ENCODE results near the gene WWOX.

WWOX gene

GRCh38 chr16:79158337-79158736, 1058.9 kb downstream of the WWOX start:
- Histone ChIP-seq H3K27me3 (ENCODE audit: insufficient read depth, low read length, poor library complexity) (no peaks in the 10 kb centered on the region), H3K9me3 (ENCODE audit: insufficient read depth, low read length, severe bottlenecking) (no peaks in the 10 kb centered on the region), H3K79me2 (ENCODE audit: insufficient read depth, low read length) (no peaks in the 10 kb centered on the region), H4K20me1 (ENCODE audit: insufficient read depth, low read length) (no peaks in the 10 kb centered on the region), H3K9ac (ENCODE audit: low read depth, low read length) (no peak overlapping the region), H3K4me2 (ENCODE audit: insufficient read depth, low read length) (no peak overlapping the region), H3K36me3 (ENCODE audit: insufficient read depth, low read length) (no peaks in the 10 kb centered on the region), H3K4me3 (ENCODE audit: low read depth in 1 of 2, low read length in 2 of 2) (no peak overlapping the region), H3K4me1 (ENCODE audit: insufficient read depth, low read length) (peaks cover 38% of the 10 kb centered on the region), H3K27ac (ENCODE audit: low read length) (no peak overlapping the region), H2AFZ (ENCODE audit: low read depth, low read length) (no peak overlapping the region)
- ATAC-seq (ENCODE audit: insufficient read depth, low read depth) (no peak), DNase-seq (no peak)
- TF ChIP-seq EZH2 (IDR thresholded peaks at IDR 0.05; ENCODE audit: borderline replicate concordance, low read depth, low read length, severe bottlenecking) (no peak), CTCF (IDR thresholded peaks at IDR 0.05; ENCODE audit: borderline replicate concordance, extremely low read depth, low read length, poor library complexity, severe bottlenecking) (no peak)

- no peaks in the 10 kb centered on the region for H3K79me2 ChIP-seq (ENCODE audit: insufficient read depth, low read length)
- TF ChIP-seq EZH2 (IDR thresholded peaks at IDR 0.05; ENCODE audit: borderline replicate concordance, low read depth, low read length, severe bottlenecking) = no peak
- no peak for TF ChIP-seq CTCF (IDR thresholded peaks at IDR 0.05; ENCODE audit: borderline replicate concordance, extremely low read depth, low read length, poor library complexity, severe bottlenecking)
- ATAC-seq (ENCODE audit: insufficient read depth, low read depth) = no peak
- H3K36me3 ChIP-seq (ENCODE audit: insufficient read depth, low read length) = no peaks in the 10 kb centered on the region
- H3K9me3 ChIP-seq (ENCODE audit: insufficient read depth, low read length, severe bottlenecking) = no peaks in the 10 kb centered on the region
- no peak overlapping the region for H3K4me2 ChIP-seq (ENCODE audit: insufficient read depth, low read length)
- H3K27me3 ChIP-seq (ENCODE audit: insufficient read depth, low read length, poor library complexity) = no peaks in the 10 kb centered on the region
- no peak overlapping the region for H3K9ac ChIP-seq (ENCODE audit: low read depth, low read length)
- H3K4me3 ChIP-seq (ENCODE audit: low read depth in 1 of 2, low read length in 2 of 2) = no peak overlapping the region
- H2AFZ ChIP-seq (ENCODE audit: low read depth, low read length) = no peak overlapping the region
- H3K27ac ChIP-seq (ENCODE audit: low read length) = no peak overlapping the region
- DNase-seq = no peak
- no peaks in the 10 kb centered on the region for H4K20me1 ChIP-seq (ENCODE audit: insufficient read depth, low read length)
- H3K4me1 ChIP-seq (ENCODE audit: insufficient read depth, low read length) = peaks cover 49% of the 10 kb centered on the region
These were observed 1060.0 kb downstream of the WWOX start for GRCh38 chr16:79159261-79160049.

GRCh38 chr16:79162977-79163376, 1063.5 kb downstream of the WWOX start:
- H3K79me2 ChIP-seq (ENCODE audit: insufficient read depth, low read length) = no peaks in the 10 kb centered on the region
- TF ChIP-seq CTCF (IDR thresholded peaks at IDR 0.05; ENCODE audit: borderline replicate concordance, extremely low read depth, low read length, poor library complexity, severe bottlenecking) = no peak
- no peak for TF ChIP-seq EZH2 (IDR thresholded peaks at IDR 0.05; ENCODE audit: borderline replicate concordance, low read depth, low read length, severe bottlenecking)
- H2AFZ ChIP-seq (ENCODE audit: low read depth, low read length) = 0 out of 2 replicates have a peak overlapping the region, but pooled peaks have one; percentile 71
- H3K4me2 ChIP-seq (ENCODE audit: insufficient read depth, low read length) = peak overlapping the region; percentile 59; the same call in 1 of the 2 replicates
- H3K9me3 ChIP-seq (ENCODE audit: insufficient read depth, low read length, severe bottlenecking) = peaks cover 3% of the 10 kb centered on the region
- no peak for ATAC-seq (ENCODE audit: insufficient read depth, low read depth)
- peaks cover 39% of the 10 kb centered on the region for H3K4me1 ChIP-seq (ENCODE audit: insufficient read depth, low read length)
- no peak for DNase-seq
- H3K9ac ChIP-seq (ENCODE audit: low read depth, low read length) = no peak overlapping the region; the same call in 1 of the 2 replicates
- no peaks in the 10 kb centered on the region for H3K27me3 ChIP-seq (ENCODE audit: insufficient read depth, low read length, poor library complexity)
- peak overlapping the region; percentile 76 for H3K27ac ChIP-seq (ENCODE audit: low read length)
- H4K20me1 ChIP-seq (ENCODE audit: insufficient read depth, low read length) = no peaks in the 10 kb centered on the region
- H3K36me3 ChIP-seq (ENCODE audit: insufficient read depth, low read length) = no peaks in the 10 kb centered on the region
- peak overlapping the region in 1 of 2 experiments; percentile 35; a peak in 1 of 4 replicates for H3K4me3 ChIP-seq (ENCODE audit: low read depth in 1 of 2, low read length in 2 of 2)
